SK-N-SH treated with all-trans-retinoic acid at 6 μM for 48 hours (cell line): ENCODE results near the gene KIAA1217.

Source experiments
- ATAC-seq: fragments of 200-7000 bp; cut with Tn5 transposase; 3 replicates; pipeline ENCODE4 v1.9.1; 2020; ENCODE audit warnings: mild to moderate bottlenecking, moderate library complexity
- BACH2 ChIP-seq: fragments of 250-450 bp; sonication (Bioruptor Pico); IDR thresholded peaks from 2 replicates; pipeline ENCODE4 v1.9.0; 2021; ENCODE audit warnings: mild to moderate bottlenecking, borderline replicate concordance
- CREB5 ChIP-seq: fragments of 250-450 bp; sonication (Bioruptor Pico); IDR thresholded peaks from 2 replicates; pipeline ENCODE4 v1.5.1; 2020; ENCODE audit warnings: low read depth, mild to moderate bottlenecking, moderate library complexity
- CSDC2 ChIP-seq: fragments of 250-450 bp; sonication (Bioruptor Pico); IDR thresholded peaks from 2 replicates; pipeline ENCODE4 v1.5.0; 2020; ENCODE audit warnings: mild to moderate bottlenecking, moderate library complexity
- ESRRG ChIP-seq: fragments of 250-450 bp; sonication (Bioruptor Pico); IDR thresholded peaks from 2 replicates; pipeline ENCODE4 v1.6.1; 2021; ENCODE audit warnings: mild to moderate bottlenecking
- GLIS3 ChIP-seq: fragments of 250-450 bp; sonication (Bioruptor Pico); IDR thresholded peaks from 2 replicates; pipeline ENCODE4 v1.5.0; 2020; ENCODE audit warnings: mild to moderate bottlenecking, moderate library complexity
- ISL1 ChIP-seq: fragments of 250-450 bp; sonication (Bioruptor Pico); IDR thresholded peaks from 2 replicates; pipeline ENCODE4 v2.1.2; 2022; ENCODE audit warnings: mild to moderate bottlenecking, moderate library complexity
- OSR1 ChIP-seq: fragments of 250-450 bp; sonication (Bioruptor Pico); IDR thresholded peaks from 2 replicates; pipeline ENCODE4 v1.8.0; 2022; ENCODE audit warnings: moderate library complexity, mild to moderate bottlenecking, inconsistent platforms
- PPARA ChIP-seq: fragments of 250-450 bp; sonication (Bioruptor Pico); IDR thresholded peaks from 2 replicates; pipeline ENCODE4 v1.5.0; 2020; ENCODE audit warnings: mild to moderate bottlenecking, borderline replicate concordance
- RARB ChIP-seq: fragments of 250-450 bp; sonication (Bioruptor Pico); IDR thresholded peaks from 2 replicates; pipeline ENCODE4 v1.8.0; 2021; ENCODE audit warnings: mild to moderate bottlenecking, moderate library complexity
- SNAI2 ChIP-seq: fragments of 250-450 bp; sonication (Bioruptor Pico); IDR thresholded peaks from 2 replicates; pipeline ENCODE4 v1.5.0; 2020; ENCODE audit warnings: mild to moderate bottlenecking, moderate library complexity
- TCF4 ChIP-seq: fragments of 250-450 bp; sonication (Bioruptor Pico); IDR thresholded peaks from 2 replicates; pipeline ENCODE4 v1.8.0; 2021; ENCODE audit warnings: mild to moderate bottlenecking, moderate library complexity, borderline replicate concordance
- TOX ChIP-seq: fragments of 250-450 bp; sonication (Bioruptor Pico); IDR thresholded peaks from 2 replicates; pipeline ENCODE4 v1.8.0; 2021; ENCODE audit warnings: mild to moderate bottlenecking, moderate library complexity, borderline replicate concordance
- ZC3H10 ChIP-seq: fragments of 250-450 bp; sonication (Bioruptor Pico); IDR thresholded peaks from 2 replicates; pipeline ENCODE4 v1.5.1; 2021; ENCODE audit warnings: mild to moderate bottlenecking, moderate library complexity
- ZFP3 ChIP-seq: fragments of 250-450 bp; sonication (Bioruptor Pico); IDR thresholded peaks from 2 replicates; pipeline ENCODE4 v1.5.0; 2020; ENCODE audit warnings: mild to moderate bottlenecking, moderate library complexity
- ZFP30 ChIP-seq: fragments of 450-650 bp; formaldehyde crosslinking; IDR thresholded peaks from 2 replicates; pipeline ENCODE4 v1.5.0; 2022; ENCODE audit warnings: mild to moderate bottlenecking, moderate library complexity
- ZNF565 ChIP-seq: fragments of 450-650 bp; formaldehyde crosslinking; conservative IDR thresholded peaks from 2 replicates; pipeline ENCODE4 v1.5.0; 2020; ENCODE audit warnings: low read depth, mild to moderate bottlenecking, moderate library complexity
- ZNF70 ChIP-seq: fragments of 450-650 bp; formaldehyde crosslinking; IDR thresholded peaks from 2 replicates; pipeline ENCODE4 v1.5.0; 2020; ENCODE audit warnings: mild to moderate bottlenecking, moderate library complexity
- ZNF8 ChIP-seq: fragments of 450-650 bp; formaldehyde crosslinking; IDR thresholded peaks from 2 replicates; pipeline ENCODE4 v1.5.0; 2020; ENCODE audit warnings: mild to moderate bottlenecking, moderate library complexity
- TF ChIP-seq, protein P1 (sequence below): fragments of 250-450 bp; sonication (Bioruptor Pico); IDR thresholded peaks from 2 replicates; pipeline ENCODE4 v1.8.0; 2021; ENCODE audit warnings: low read depth, mild to moderate bottlenecking, moderate library complexity, borderline replicate concordance
- TF ChIP-seq, protein P2 (sequence below): fragments of 250-450 bp; sonication (Bioruptor Pico); IDR thresholded peaks from 2 replicates; pipeline ENCODE4 v1.8.0; 2020; ENCODE audit warnings: mild to moderate bottlenecking, moderate library complexity, borderline replicate concordance
- TF ChIP-seq, protein P3 (sequence below): fragments of 250-450 bp; sonication (Bioruptor Pico); IDR thresholded peaks from 2 replicates; pipeline ENCODE4 v1.5.1; 2021; ENCODE audit warnings: mild to moderate bottlenecking, moderate library complexity

The KIAA1217 gene

DNA sequence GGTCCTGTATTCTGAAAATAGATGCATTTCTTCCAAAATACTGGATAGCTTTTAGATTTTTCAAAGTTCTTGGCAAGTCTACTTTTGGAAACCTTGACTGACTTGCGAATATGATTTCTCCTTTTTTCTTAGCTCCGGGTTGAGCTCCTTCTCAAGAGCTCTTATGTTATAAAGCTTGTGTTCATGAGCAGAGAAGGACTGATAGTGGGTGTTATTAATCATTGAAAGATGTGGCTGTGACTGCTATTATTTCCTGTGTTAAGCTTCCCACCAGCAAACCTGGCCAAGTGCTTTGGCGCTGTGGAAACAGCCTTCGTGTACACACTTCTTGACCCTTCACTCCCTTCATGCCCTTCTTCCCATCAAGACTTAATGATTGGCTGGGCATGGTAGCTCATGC, 98.2 kb downstream of the KIAA1217 start:
- TF ChIP-seq SNAI2 (CRISPR knock-in tag) (no peak), ESRRG (CRISPR knock-in tag) (no peak), OSR1 (CRISPR knock-in tag) (no peak), BACH2 (no peak), ZC3H10 (CRISPR knock-in tag) (no peak), TCF4 (no peak), RARB (CRISPR knock-in tag) (no peak), CREB5 (CRISPR knock-in tag) (no peak), CSDC2 (no peak), ZNF565 (CRISPR knock-in tag) (no peak)
- TF ChIP-seq, protein P1, sequence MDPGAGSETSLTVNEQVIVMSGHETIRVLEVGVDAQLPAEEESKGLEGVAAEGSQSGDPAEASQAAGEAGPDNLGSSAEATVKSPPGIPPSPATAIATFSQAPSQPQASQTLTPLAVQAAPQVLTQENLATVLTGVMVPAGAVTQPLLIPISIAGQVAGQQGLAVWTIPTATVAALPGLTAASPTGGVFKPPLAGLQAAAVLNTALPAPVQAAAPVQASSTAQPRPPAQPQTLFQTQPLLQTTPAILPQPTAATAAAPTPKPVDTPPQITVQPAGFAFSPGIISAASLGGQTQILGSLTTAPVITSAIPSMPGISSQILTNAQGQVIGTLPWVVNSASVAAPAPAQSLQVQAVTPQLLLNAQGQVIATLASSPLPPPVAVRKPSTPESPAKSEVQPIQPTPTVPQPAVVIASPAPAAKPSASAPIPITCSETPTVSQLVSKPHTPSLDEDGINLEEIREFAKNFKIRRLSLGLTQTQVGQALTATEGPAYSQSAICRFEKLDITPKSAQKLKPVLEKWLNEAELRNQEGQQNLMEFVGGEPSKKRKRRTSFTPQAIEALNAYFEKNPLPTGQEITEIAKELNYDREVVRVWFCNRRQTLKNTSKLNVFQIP (CRISPR knock-in tag), result no peak
- TF ChIP-seq, protein P2, sequence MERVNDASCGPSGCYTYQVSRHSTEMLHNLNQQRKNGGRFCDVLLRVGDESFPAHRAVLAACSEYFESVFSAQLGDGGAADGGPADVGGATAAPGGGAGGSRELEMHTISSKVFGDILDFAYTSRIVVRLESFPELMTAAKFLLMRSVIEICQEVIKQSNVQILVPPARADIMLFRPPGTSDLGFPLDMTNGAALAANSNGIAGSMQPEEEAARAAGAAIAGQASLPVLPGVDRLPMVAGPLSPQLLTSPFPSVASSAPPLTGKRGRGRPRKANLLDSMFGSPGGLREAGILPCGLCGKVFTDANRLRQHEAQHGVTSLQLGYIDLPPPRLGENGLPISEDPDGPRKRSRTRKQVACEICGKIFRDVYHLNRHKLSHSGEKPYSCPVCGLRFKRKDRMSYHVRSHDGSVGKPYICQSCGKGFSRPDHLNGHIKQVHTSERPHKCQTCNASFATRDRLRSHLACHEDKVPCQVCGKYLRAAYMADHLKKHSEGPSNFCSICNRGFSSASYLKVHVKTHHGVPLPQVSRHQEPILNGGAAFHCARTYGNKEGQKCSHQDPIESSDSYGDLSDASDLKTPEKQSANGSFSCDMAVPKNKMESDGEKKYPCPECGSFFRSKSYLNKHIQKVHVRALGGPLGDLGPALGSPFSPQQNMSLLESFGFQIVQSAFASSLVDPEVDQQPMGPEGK, result no peak
- no peak for ATAC-seq

DNA sequence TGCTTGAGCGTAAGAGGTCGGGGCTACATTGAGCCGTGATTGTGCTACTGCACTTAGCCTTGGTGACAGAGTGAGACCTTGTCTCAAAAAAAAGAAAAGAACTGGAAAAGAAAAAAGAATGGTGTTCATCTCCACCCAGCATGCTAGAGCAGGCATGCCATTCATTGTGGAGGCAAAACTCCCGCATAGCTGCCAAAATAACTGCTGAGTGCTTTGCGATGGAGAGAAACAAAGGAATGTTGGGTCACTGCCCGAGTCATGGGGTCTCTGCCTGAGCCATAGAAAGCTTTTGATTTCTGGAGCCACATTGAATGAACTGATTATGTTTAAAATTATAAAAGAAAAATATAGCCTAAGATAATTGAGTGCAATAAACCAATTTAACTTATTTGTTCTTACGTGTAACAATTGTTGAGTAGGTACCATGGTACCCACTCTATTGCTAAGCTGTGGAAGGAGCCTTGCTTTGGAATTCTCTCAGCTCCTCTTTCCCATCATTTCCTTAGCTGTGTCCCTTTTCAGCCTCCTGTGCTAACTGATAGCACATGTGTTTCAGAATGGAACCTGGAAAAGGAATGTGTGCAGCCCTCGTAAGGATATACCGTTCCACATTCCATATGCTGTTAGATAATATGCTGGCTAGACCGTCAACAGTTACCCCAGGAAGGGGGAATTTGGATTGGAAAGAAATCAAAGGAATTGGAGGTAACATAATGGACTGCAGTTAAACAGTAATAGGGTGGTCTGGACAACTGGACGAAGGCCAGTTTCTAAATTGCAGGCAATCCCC, 99.0 kb downstream of the KIAA1217 start:
- TF ChIP-seq CREB5 (CRISPR knock-in tag), result no peak
- TF ChIP-seq ZFP30 (CRISPR knock-in tag), result no peak
- no peak for TF ChIP-seq ZNF565 (CRISPR knock-in tag)
- TF ChIP-seq PPARA (CRISPR knock-in tag), result no peak
- TF ChIP-seq RARB (CRISPR knock-in tag), result no peak
- no peak for TF ChIP-seq OSR1 (CRISPR knock-in tag)
- TF ChIP-seq ZNF8 (CRISPR knock-in tag), result no peak
- TF ChIP-seq GLIS3 (CRISPR knock-in tag), result no peak
- TF ChIP-seq, all 23 proteins: peak for 0
- ATAC-seq, result peak; percentile 88

DNA sequence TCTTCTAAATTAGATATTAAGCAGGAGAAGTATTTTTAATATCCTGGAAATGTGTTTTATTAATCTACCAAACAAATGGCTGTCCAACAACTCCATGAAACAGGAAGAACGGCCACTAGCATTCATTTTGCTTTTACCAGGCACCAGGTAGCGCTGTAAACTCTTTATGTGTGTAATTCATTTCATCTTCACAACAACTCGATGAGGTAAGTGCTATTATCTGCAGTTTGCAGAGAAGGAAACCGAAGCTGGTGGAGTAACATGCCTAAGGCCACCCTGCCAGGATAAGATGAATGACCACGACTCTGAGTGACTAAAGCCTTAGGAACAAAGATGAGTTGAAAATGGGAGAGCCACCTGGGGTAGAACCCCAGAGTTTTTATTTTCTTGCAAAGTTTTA, 101.2 kb downstream of the KIAA1217 start:
- no peak for TF ChIP-seq TOX (CRISPR knock-in tag)
- TF ChIP-seq GLIS3 (CRISPR knock-in tag), result no peak
- no peak for TF ChIP-seq CREB5 (CRISPR knock-in tag)
- no peak for TF ChIP-seq ISL1
- TF ChIP-seq ZFP30 (CRISPR knock-in tag), result no peak
- ATAC-seq, result no peak; the same call in 2 of the 3 replicates

DNA sequence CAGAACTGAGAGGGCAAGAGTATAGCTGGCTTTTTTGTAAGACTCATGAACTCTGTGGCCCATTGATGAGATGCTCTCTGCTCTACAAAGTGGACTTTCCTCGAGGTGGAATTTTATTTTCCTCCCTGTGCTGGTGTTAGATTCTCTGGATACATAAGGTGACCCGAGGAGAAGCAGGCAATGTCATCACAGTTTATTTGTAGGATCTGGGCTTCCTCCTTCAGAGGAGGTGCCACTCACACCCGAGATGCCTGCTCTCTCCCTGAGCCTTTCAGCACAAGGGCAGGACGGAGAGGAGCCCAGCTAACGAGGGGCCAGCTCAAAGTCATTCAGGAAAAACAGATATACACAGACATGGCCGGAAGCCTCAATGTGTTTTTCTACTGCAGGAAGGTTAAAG, 103.0 kb downstream of the KIAA1217 start:
- ATAC-seq, result no peak
- no peak for TF ChIP-seq OSR1 (CRISPR knock-in tag)
- TF ChIP-seq RARB (CRISPR knock-in tag), result no peak
- no peak for TF ChIP-seq ZNF565 (CRISPR knock-in tag)
- no peak for TF ChIP-seq ZC3H10 (CRISPR knock-in tag)

GRCh38 chr10:24313283-24313682, 104.3 kb downstream of the KIAA1217 start:
- ATAC-seq, result no peak
- no peak for TF ChIP-seq ISL1
- TF ChIP-seq ZC3H10 (CRISPR knock-in tag), result no peak
- TF ChIP-seq GLIS3 (CRISPR knock-in tag), result no peak
- TF ChIP-seq ZNF8 (CRISPR knock-in tag), result no peak
- no peak for TF ChIP-seq TCF4
- no peak for TF ChIP-seq ESRRG (CRISPR knock-in tag)
- no peak for TF ChIP-seq TOX (CRISPR knock-in tag)
- TF ChIP-seq, protein P1 (CRISPR knock-in tag), result no peak
- TF ChIP-seq ZFP30 (CRISPR knock-in tag), result no peak
- TF ChIP-seq, protein P3, sequence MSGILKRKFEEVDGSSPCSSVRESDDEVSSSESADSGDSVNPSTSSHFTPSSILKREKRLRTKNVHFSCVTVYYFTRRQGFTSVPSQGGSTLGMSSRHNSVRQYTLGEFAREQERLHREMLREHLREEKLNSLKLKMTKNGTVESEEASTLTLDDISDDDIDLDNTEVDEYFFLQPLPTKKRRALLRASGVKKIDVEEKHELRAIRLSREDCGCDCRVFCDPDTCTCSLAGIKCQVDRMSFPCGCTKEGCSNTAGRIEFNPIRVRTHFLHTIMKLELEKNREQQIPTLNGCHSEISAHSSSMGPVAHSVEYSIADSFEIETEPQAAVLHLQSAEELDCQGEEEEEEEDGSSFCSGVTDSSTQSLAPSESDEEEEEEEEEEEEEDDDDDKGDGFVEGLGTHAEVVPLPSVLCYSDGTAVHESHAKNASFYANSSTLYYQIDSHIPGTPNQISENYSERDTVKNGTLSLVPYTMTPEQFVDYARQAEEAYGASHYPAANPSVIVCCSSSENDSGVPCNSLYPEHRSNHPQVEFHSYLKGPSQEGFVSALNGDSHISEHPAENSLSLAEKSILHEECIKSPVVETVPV (CRISPR knock-in tag), result no peak
- no peak for TF ChIP-seq ZFP3 (CRISPR knock-in tag)
- no peak for TF ChIP-seq ZNF70 (CRISPR knock-in tag)
